Transverse colon (tissue), 3 donors: Measurements from ENCODE around the gene STXBP4.

ENCODE experiments used
- CTCF ChIP-seq, 5 experiments: fragments of 200-600 bp in 3 of 5; fragments of 450-650 bp in 2 of 5; sonication (generic) in 3 of 5; IDR thresholded peaks; 1 replicate in 2 of 5; 2 replicates in 3 of 5; pipeline ENCODE4 v1.5.1; 2016 to 2017; ENCODE audit warnings: antibody characterized with exemption in 5 of 5, inconsistent platforms in 3 of 5, mild to moderate bottlenecking in 2 of 5, moderate library complexity in 1 of 5
- POLR2A ChIP-seq: fragments of 450-650 bp; IDR thresholded peaks from one replicate; pipeline ENCODE4 v1.6.1; 2016; ENCODE audit warnings: antibody characterized with exemption, mild to moderate bottlenecking, moderate library complexity

DNA sequence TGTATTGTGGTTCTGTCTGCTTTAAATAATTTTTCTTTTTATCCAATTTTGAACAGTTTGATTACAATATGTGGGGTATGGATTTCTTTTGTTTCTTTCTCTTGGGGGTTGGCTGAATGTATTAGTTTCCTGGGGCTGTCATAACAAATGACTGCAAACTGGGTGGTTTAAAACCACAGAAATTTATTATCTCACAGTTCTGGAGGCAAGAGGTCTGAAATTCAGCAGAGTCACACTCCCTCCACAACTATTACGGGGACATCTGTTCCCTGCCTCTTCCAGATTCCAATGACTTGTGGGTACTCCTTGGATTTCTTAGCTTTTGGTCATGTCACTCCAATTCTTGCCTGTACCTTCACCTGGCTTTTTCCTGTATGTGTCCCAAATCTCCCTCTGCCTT, 23.8 kb upstream of the STXBP4 start:
- TF ChIP-seq CTCF (IDR thresholded peaks at IDR 0.05) (no peak), POLR2A (no peak)
